GM18508 (cell line): ENCODE data around the gene SLC35B1.

ENCODE experiments used
- ATAC-seq: cut with Tn5 transposase; IDR thresholded peaks from one replicate; pipeline ENCODE4 v1.9.1; 2021; ENCODE audit warnings: moderate number of reproducible peaks; ENCODE audit not compliant: insufficient read depth, unreplicated experiment

The SLC35B1 gene

DNA sequence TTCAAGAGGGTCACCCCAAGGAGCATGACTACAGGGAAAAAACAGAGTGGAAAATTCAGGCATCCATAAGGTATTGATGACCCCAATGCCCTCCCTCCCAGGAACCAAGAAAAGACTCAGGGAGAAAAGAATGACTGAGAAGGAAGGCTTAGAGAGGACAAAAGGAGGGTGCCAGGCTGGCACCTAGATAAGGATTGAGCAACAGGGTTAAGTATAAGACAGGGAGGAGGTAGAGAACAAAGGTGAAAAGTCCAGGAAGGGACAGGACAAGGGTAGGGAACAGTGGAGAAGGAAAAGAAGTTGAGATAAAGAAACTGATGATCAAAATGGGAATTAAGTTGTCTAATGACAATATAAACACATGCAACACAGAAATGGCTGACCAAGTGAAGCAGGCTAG, 2.5 kb downstream of the SLC35B1 start:
- ATAC-seq, result no peak

- no peak for ATAC-seq
Observed at GRCh38 chr17:49703557-49704277, 4.0 kb downstream of the SLC35B1 start.

DNA sequence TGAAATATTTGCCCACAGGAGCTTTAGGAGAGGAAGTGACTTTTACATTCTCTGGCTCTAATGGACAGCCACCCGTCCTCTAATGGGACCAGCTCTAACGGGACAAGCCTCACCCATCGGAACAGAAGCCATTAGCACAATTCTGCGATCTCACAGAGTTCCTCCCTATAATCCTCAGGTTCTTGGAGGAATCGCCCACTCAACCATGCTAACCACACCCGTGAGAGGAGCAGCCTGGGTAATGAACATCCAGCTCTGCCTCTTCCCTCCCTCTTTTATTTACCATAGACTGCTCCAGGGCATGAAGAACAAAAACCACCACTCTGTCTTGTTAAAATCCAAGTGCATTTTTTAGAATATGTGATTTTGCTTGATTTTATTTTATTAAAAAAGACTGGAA, 6.8 kb downstream of the SLC35B1 start:
- ATAC-seq, result no peak

- ATAC-seq, result no peak
Observed at GRCh38 chr17:49699966-49700575, 7.7 kb downstream of the SLC35B1 start.

GRCh38 chr17:49698005-49698404, 9.8 kb downstream of the SLC35B1 start:
- no peak for ATAC-seq

GRCh38 chr17:49696233-49696761, 11.5 kb downstream of the SLC35B1 start:
- no peak for ATAC-seq

- ATAC-seq, result no peak
Observed at GRCh38 chr17:49695698-49696232, 12.0 kb downstream of the SLC35B1 start.

- no peak for ATAC-seq
Observed at GRCh38 chr17:49694847-49695697, 12.7 kb downstream of the SLC35B1 start.

GRCh38 chr17:49692751-49693150, 15.0 kb downstream of the SLC35B1 start:
- ATAC-seq, result no peak

DNA sequence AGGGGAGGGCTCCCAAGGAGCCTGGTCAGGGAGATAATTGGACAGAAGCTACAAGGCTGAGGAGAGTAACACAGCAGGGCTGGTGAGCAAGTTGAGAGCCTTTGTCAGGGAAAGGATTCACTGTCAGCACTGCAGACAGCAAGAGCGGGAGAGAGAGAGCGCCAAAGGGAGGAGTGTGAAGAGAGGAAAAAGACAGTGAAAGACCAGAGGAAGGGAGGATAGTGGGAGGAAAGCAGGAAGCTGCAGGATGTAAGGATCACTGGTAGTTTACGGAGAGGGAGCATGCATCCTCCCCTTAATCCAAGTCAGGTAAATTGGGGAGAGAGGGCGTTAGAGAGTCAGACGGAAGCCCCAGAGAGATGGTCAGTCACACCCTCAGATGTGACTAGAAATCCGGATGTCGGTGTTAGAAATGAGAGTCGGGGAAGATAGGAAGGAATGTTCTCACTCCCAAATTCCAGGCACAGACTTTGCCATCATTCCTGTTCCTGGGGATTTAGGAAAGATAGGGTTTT, 16.0 kb downstream of the SLC35B1 start:
- no peak for ATAC-seq

- ATAC-seq, result no peak
Observed at GRCh38 chr17:49691086-49691676, 16.6 kb downstream of the SLC35B1 start.

DNA sequence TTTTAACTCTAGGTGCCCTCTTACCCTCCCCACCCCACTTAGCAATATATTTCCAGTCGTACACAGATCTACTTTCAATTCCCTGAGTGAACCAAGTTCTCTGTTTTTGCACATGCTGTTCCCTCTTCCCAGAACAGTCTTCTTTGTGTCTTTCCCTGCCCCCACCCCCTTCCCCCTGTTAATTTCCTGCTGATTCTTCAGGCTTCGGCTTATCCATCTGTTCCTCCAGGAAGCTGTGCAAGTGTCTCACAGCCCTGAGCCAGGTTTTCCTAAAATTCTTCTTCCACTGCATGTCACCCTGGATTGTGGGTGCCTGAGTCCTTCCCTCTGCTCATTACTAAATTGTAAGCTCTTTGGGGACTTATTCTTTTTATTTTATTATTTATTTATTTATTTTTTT, 17.5 kb downstream of the SLC35B1 start:
- ATAC-seq, result no peak

DNA sequence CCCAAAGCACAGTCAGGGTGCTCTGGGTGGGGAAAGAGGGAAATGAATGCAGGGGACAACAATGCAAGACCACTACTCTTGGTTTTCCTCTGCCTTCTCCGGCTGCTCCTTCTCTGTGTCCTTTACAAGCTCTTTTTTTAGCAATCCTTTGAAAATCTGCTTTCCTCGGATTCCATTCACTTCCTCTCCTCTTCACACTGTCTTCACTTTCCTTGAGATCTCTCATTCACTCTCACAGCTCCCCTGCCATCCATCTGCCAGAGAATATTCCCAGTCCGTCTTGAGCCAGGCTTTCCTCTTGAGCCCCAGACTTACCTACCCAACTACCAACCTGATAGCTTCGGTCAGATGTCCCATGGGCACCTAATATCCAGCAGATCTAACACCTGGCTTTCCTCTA, 18.9 kb downstream of the SLC35B1 start:
- ATAC-seq, result no peak

- no peak for ATAC-seq
Observed at GRCh38 chr17:49687878-49688491, 19.8 kb downstream of the SLC35B1 start.

- ATAC-seq, result no peak
Observed at GRCh38 chr17:49681106-49681979, 26.4 kb downstream of the SLC35B1 start.

GRCh38 chr17:49680314-49680713, 27.4 kb downstream of the SLC35B1 start:
- no peak for ATAC-seq

DNA sequence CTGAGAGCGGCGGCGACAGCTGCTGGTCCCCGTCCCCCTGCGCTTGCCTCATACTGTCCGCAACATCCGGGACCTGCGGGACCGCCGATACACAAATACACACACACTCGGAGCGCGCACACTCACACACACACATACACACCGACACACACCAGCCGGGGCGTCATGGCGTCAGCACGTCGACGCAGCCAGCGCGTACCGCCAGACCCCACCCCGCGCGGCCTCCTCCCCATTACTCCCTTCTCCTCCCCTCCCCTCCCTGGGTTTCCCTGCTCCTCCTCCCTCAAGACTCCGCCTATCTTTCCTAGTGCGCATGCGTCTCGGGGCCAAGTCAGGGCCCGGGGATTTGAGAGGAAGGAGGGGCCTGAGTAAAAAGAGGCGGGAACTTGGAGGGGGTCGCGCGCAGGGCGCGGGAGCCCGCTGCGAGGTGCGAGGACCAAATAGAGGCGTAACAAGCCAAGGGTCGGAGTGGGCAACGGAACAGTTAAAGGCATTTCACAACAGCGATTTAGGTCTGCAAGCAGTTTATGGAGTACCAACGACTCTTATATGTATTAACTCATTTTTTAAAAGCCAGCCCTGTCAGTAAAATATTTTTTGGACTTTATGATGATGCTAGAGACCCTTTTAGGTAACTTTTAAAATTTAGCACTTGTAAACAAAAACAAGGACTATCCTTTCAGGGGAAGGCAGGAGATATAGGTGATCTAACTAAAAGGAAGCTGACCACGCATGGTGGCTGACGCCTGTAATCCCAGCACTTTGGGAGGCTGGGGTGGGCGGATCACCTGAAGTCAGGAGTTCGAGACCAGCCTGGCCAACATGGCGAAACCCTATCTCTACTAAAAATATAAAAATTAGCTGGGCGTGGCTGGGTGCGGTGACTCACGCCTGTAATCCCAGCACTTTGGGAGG, 29.6 kb downstream of the SLC35B1 start, which contains the start of gene SPOP:
TSS of gene SPOP (minus strand) at position 165 of the 915 bp plus-strand sequence. CDS start 55,287 bp downstream, outside the sequence.
- peak; percentile 38 for ATAC-seq
